Ishikawa (cell line): ENCODE data around the gene MT1M.

Experiments used
- CEBPB ChIP-seq: IDR thresholded peaks from 2 replicates; pipeline ENCODE4 v1.6.1; 2012
- CREB1 ChIP-seq: IDR thresholded peaks from 2 replicates; pipeline ENCODE4 v1.6.1; 2012; ENCODE audit warnings: low read depth
- EGR1 ChIP-seq: IDR thresholded peaks from 2 replicates; pipeline ENCODE4 v1.6.1; 2012
- FOXM1 ChIP-seq: IDR thresholded peaks from 2 replicates; pipeline ENCODE4 v1.6.1; 2012; ENCODE audit warnings: low read depth, borderline replicate concordance
- MAX ChIP-seq: IDR thresholded peaks from 2 replicates; pipeline ENCODE4 v1.6.1; 2012
- RAD21 ChIP-seq: IDR thresholded peaks from 2 replicates; pipeline ENCODE4 v1.6.1; 2012; ENCODE audit warnings: low read depth
- REST ChIP-seq: IDR thresholded peaks from 2 replicates; pipeline ENCODE4 v1.6.1; 2012; ENCODE audit warnings: low read depth, mild to moderate bottlenecking
- TCF12 ChIP-seq: IDR thresholded peaks from 2 replicates; pipeline ENCODE4 v1.6.1; 2012; ENCODE audit warnings: low read depth
- TEAD4 ChIP-seq: IDR thresholded peaks from 2 replicates; pipeline ENCODE4 v1.6.1; 2012
- USF1 ChIP-seq: IDR thresholded peaks from 2 replicates; pipeline ENCODE4 v1.6.1; 2012
- YY1 ChIP-seq: IDR thresholded peaks from 2 replicates; pipeline ENCODE4 v1.6.1; 2012; ENCODE audit warnings: low read depth
- ZBTB7A ChIP-seq: IDR thresholded peaks from 2 replicates; pipeline ENCODE4 v1.6.1; 2012; ENCODE audit warnings: low read depth

The MT1M gene

GRCh38 chr16:56639045-56639444, 6.6 kb downstream of the MT1M start:
- TF ChIP-seq CEBPB (no peak), EGR1 (no peak)

GRCh38 chr16:56640076-56640475, 7.6 kb downstream of the MT1M start:
- no peak for TF ChIP-seq YY1
- no peak for TF ChIP-seq CREB1
- no peak for TF ChIP-seq MAX
- no peak for TF ChIP-seq CEBPB
- TF ChIP-seq REST = no peak
- TF ChIP-seq RAD21 = no peak
- no peak for TF ChIP-seq TEAD4
- TF ChIP-seq TCF12 = no peak

GRCh38 chr16:56641166-56641565, 8.7 kb downstream of the MT1M start:
- no peak for TF ChIP-seq FOXM1
- TF ChIP-seq CREB1 = no peak
- no peak for TF ChIP-seq ZBTB7A
- TF ChIP-seq RAD21 = no peak
- no peak for TF ChIP-seq EGR1

GRCh38 chr16:56643080-56643778, 10.8 kb downstream of the MT1M start:
- no peak for TF ChIP-seq REST
- peak; percentile 52; the same call in 1 of the 2 replicates for TF ChIP-seq ZBTB7A
- TF ChIP-seq USF1 = 0 out of 2 replicates have a peak, but pooled peaks have one; percentile 5
- peak; percentile 60 for TF ChIP-seq RAD21

GRCh38 chr16:56643833-56644232, 11.4 kb downstream of the MT1M start:
- TF ChIP-seq REST (peak; percentile 74), RAD21 (no peak)

GRCh38 chr16:56645311-56645710, 12.9 kb downstream of the MT1M start:
- no peak for TF ChIP-seq CEBPB
- no peak for TF ChIP-seq CREB1

GRCh38 chr16:56645838-56646237, 13.4 kb downstream of the MT1M start:
- TF ChIP-seq REST (peak; percentile 70), YY1 (no peak), EGR1 (no peak)
